Lower leg skin (tissue), 4 donors: ENCODE results near the gene SUMF1. TPM values are rescaled to one million over a fixed set of nuclear protein-coding genes. Genes with fewer than 3 reads are reported as not detected.

ENCODE experiments used
- DNase-seq, 2 donors: peaks; one replicate each; pipeline ENCODE4 v3.0.0-alpha.2; 2019; ENCODE audit warnings: low spot score in 2 of 2
- H3K4me3 ChIP-seq: fragments of 200-600 bp; sonication (generic); 2 replicates; pipeline ENCODE4 v1.5.1; 2017; ENCODE audit warnings: mild to moderate bottlenecking, low read depth; ENCODE audit not compliant: poor library complexity, severe bottlenecking
- CTCF ChIP-seq, 3 donors: fragments of 450-650 bp; IDR thresholded peaks; one replicate each; pipeline ENCODE4 v1.5.1; 2016; ENCODE audit warnings: antibody characterized with exemption in 3 of 3, mild to moderate bottlenecking in 3 of 3, moderate library complexity in 2 of 3
- POLR2A ChIP-seq, 2 donors: fragments of 450-650 bp; IDR thresholded peaks; one replicate each; pipeline ENCODE4 v1.6.1; 2016 to 2017; ENCODE audit warnings: antibody characterized with exemption in 2 of 2, mild to moderate bottlenecking in 1 of 2, moderate library complexity in 1 of 2
- WGBS, 2 donors: methylation state at CpG; one replicate each; pipeline ENCODE4 v1.1.5; 2018; 5-methylcytosine and 5-hydroxymethylcytosine counted together
- intact Hi-C: fragments of 100-400 bp; cut with DNase I; formaldehyde crosslinking; loops from one replicate; pipeline ENCODE4 v1.15.0; 2023; ENCODE audit warnings: low total_unique reads
- total RNA-seq, 4 donors: library from RNA; depleted of rRNA; stranded (reverse); fragments of >200 nt; gene quantifications; one replicate each; pipeline ENCODE4 v1.1.0, GENCODE V29; 2016

The SUMF1 gene
- 10 to 100 TPM; 35.2 to 63.8 (median 59.6) TPM for total RNA-seq

GRCh38 chr3:4466741-4467521 lies at the start of gene SUMF1:
Gene SUMF1, minus strand, starts transcription at chr3:4467269. Its CDS starts 24 bp downstream, at chr3:4467245.
- DNase-seq = peak; percentile 73 to 94
- 1 to 2% methylated on average over 33 to 40 of the region's 47 CpGs for WGBS, 2 donors
- peak within 1 kb of the TSS; percentile 99 for H3K4me3 ChIP-seq
- TF ChIP-seq POLR2A (IDR thresholded peaks at IDR 0.05) (no peak), CTCF (IDR thresholded peaks at IDR 0.05) (no peak)
- intact Hi-C loops = no loop called here

GRCh38 chr3:4515916-4516579 lies 49.0 kb upstream of the SUMF1 start:
- TF ChIP-seq POLR2A (IDR thresholded peaks at IDR 0.05) = no peak
- no peak for TF ChIP-seq CTCF (IDR thresholded peaks at IDR 0.05)
- 43 to 50% methylated on average over 7 of the region's 7 CpGs for WGBS, 2 donors
- no peak overlapping the region for H3K4me3 ChIP-seq
- DNase-seq = no peak
- intact Hi-C loops = no loop called here

- DNase-seq = no peak
- intact Hi-C loops = no loop called here
- no peak overlapping the region for H3K4me3 ChIP-seq
- 68 to 81% methylated on average over 1 of the region's 1 CpG for WGBS, 2 donors
- no peak for TF ChIP-seq CTCF (IDR thresholded peaks at IDR 0.05)
- no peak for TF ChIP-seq POLR2A (IDR thresholded peaks at IDR 0.05)
Observed at GRCh38 chr3:4514916-4515315, 47.8 kb upstream of the SUMF1 start.

- intact Hi-C loops = no loop called here
- TF ChIP-seq CTCF (IDR thresholded peaks at IDR 0.05) = no peak
- no peak for TF ChIP-seq POLR2A (IDR thresholded peaks at IDR 0.05)
- 82 to 84% methylated on average over 5 of the region's 5 CpGs for WGBS, 2 donors
- DNase-seq = no peak
- no peak overlapping the region for H3K4me3 ChIP-seq
Observed at GRCh38 chr3:4514321-4514720, 47.3 kb upstream of the SUMF1 start.

- DNase-seq = no peak
- intact Hi-C loops = no loop called here
- WGBS, 2 donors = 66 to 74% methylated on average over 14 to 15 of the region's 15 CpGs
- TF ChIP-seq POLR2A (IDR thresholded peaks at IDR 0.05) (no peak), CTCF (IDR thresholded peaks at IDR 0.05) (no peak)
- H3K4me3 ChIP-seq = no peak overlapping the region
Observed at GRCh38 chr3:4512895-4513616, 46.0 kb upstream of the SUMF1 start.
